Uterus (tissue), 2 donors: ENCODE data around the gene THAP4.

Experiments used
- POLR2A ChIP-seq, 2 donors: fragments of 450-650 bp; IDR thresholded peaks; one replicate each; pipeline ENCODE4 v1.6.1; 2016; ENCODE audit warnings: antibody characterized with exemption in 2 of 2, mild to moderate bottlenecking in 1 of 2, moderate library complexity in 1 of 2
- TF ChIP-seq, protein P1 (sequence below), 4 experiments: fragments of 200-600 bp in 2 of 4; fragments of 450-650 bp in 2 of 4; sonication (generic) in 2 of 4; IDR thresholded peaks; one replicate each; pipeline ENCODE4 v1.5.1; 2016 to 2019; ENCODE audit warnings: antibody characterized with exemption in 4 of 4, mild to moderate bottlenecking in 2 of 4, moderate library complexity in 1 of 4

DNA sequence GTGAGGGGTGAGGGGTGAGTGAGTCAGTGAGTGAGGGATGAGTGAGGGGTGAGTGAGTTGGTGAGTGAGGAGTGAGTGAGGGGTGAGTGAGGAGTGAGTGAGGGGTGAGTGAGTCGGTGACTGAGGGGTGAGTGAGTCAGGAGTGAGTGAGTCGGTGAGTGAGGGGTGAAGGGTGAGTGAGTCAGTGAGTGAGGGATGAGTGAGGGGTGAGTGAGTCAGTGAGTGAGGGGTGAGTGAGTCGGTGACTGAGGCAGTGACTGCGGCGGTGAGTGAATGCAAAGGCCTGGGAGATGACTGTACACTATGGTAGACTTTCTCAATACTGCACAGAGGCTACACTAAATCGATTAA is 16.6 kb downstream of the THAP4 start:
- TF ChIP-seq, protein P1, sequence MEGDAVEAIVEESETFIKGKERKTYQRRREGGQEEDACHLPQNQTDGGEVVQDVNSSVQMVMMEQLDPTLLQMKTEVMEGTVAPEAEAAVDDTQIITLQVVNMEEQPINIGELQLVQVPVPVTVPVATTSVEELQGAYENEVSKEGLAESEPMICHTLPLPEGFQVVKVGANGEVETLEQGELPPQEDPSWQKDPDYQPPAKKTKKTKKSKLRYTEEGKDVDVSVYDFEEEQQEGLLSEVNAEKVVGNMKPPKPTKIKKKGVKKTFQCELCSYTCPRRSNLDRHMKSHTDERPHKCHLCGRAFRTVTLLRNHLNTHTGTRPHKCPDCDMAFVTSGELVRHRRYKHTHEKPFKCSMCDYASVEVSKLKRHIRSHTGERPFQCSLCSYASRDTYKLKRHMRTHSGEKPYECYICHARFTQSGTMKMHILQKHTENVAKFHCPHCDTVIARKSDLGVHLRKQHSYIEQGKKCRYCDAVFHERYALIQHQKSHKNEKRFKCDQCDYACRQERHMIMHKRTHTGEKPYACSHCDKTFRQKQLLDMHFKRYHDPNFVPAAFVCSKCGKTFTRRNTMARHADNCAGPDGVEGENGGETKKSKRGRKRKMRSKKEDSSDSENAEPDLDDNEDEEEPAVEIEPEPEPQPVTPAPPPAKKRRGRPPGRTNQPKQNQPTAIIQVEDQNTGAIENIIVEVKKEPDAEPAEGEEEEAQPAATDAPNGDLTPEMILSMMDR (IDR thresholded peaks at IDR 0.05): no peak
- TF ChIP-seq POLR2A (IDR thresholded peaks at IDR 0.05): no peak
